Tibial artery (tissue), 4 donors: ENCODE results near the gene PRPF8.
A peak's percentile ranks its signal among the peaks of the same experiment; 100 is the strongest.

Experiments used
- DNase-seq, 2 donors: peaks; one replicate each; pipeline ENCODE4 v3.0.0-alpha.2; 2019
- H3K27ac ChIP-seq, 2 donors: fragments of 200-600 bp; sonication (generic) in 1 of 2; 1 replicate in 1 of 2; 2 replicates in 1 of 2; pipeline ENCODE4 v1.5.1; 2018 to 2019; ENCODE audit warnings: mild to moderate bottlenecking in 1 of 2
- H3K27me3 ChIP-seq, 2 donors: fragments of 200-600 bp; sonication (generic) in 1 of 2; one replicate each; pipeline versions ENCODE4 v1.5.1 to v1.6.0; 2016 to 2019
- H3K36me3 ChIP-seq, 3 donors: fragments of 200-600 bp; sonication (generic) in 2 of 3; one replicate each; pipeline ENCODE4 v1.5.1; 2016 to 2019; ENCODE audit warnings: mild to moderate bottlenecking in 2 of 3
- H3K4me1 ChIP-seq, 4 donors: fragments of 200-600 bp; sonication (generic) in 2 of 4; 1 replicate in 3 of 4; 2 replicates in 1 of 4; pipeline ENCODE4 v1.5.1; 2016 to 2019
- H3K4me3 ChIP-seq, 2 donors: fragments of 200-600 bp; sonication (generic) in 1 of 2; 1 replicate in 1 of 2; 2 replicates in 1 of 2; pipeline ENCODE4 v1.5.1; 2018 to 2019; ENCODE audit warnings: mild to moderate bottlenecking in 2 of 2
- H3K9me3 ChIP-seq, 3 donors: fragments of 200-600 bp; sonication (generic) in 1 of 3; one replicate each; pipeline ENCODE4 v1.5.1; 2016 to 2019
- CTCF ChIP-seq, 2 experiments: fragments of 200-600 bp in 1 of 2; fragments of 450-650 bp in 1 of 2; IDR thresholded peaks; one replicate each; pipeline ENCODE4 v1.5.1; 2017 to 2019; ENCODE audit warnings: antibody characterized with exemption in 2 of 2, mild to moderate bottlenecking in 1 of 2, moderate library complexity in 1 of 2
- intact Hi-C: fragments of 100-400 bp; cut with DNase I; formaldehyde crosslinking; loops from one replicate; pipeline ENCODE4 v1.15.0; 2023; ENCODE audit warnings: low total_unique reads

The PRPF8 gene

GRCh38 chr17:1627982-1628855, 56.4 kb downstream of the PRPF8 start, which contains the start of gene SLC43A2:
Gene SLC43A2 (minus strand): TSS chr17:1628834. CDS start chr17:1627874, 960 bp downstream.
- intact Hi-C loops = loop anchor here (2.0 kb wide), 1 partner anchor 53 kb away; no protein-coding TSS in a partner anchor
- Histone ChIP-seq H3K36me3 (no peaks in the 10 kb centered on the region), H3K27me3 (no peaks in the 10 kb centered on the region), H3K27ac (peak within 1 kb of the TSS; percentile 85 to 87), H3K9me3 (no peaks in the 10 kb centered on the region), H3K4me3 (peak within 1 kb of the TSS; percentile 64 to 79), H3K4me1 (peaks cover 0 to 31% (median 24%) of the 10 kb centered on the region in 4 donors)
- TF ChIP-seq CTCF (IDR thresholded peaks at IDR 0.05) = peak in 1 of 2 experiments; percentile 29
- DNase-seq = peak; percentile 78 to 88

- Histone ChIP-seq H3K27ac (peak overlapping the region; percentile 85 to 87), H3K4me1 (peaks cover 0 to 31% (median 24%) of the 10 kb centered on the region in 4 donors)
- intact Hi-C loops = no loop called here
Measured at GRCh38 chr17:1627182-1627981, 57.3 kb downstream of the PRPF8 start.

GRCh38 chr17:1626333-1626732, 58.3 kb downstream of the PRPF8 start:
- no peak for TF ChIP-seq CTCF (IDR thresholded peaks at IDR 0.05)
- no peaks in the 10 kb centered on the region for H3K27me3 ChIP-seq
- no peak overlapping the region for H3K27ac ChIP-seq
- no peak for DNase-seq
- intact Hi-C loops = no loop called here
- no peak overlapping the region for H3K4me3 ChIP-seq
- no peaks in the 10 kb centered on the region for H3K9me3 ChIP-seq
- H3K36me3 ChIP-seq = peaks cover 0 to 10% (median 3%) of the 10 kb centered on the region in 3 donors
- H3K4me1 ChIP-seq = peaks cover 0 to 31% (median 24%) of the 10 kb centered on the region in 4 donors

More at GRCh38 chr17:1627182-1627981, 57.3 kb downstream of the PRPF8 start:
- peak in 1 of 2 donors; percentile 48 for DNase-seq
- Histone ChIP-seq H3K9me3 (no peaks in the 10 kb centered on the region), H3K36me3 (peaks cover 0 to 4% (median 0%) of the 10 kb centered on the region in 3 donors), H3K27me3 (no peaks in the 10 kb centered on the region), H3K4me3 (peak overlapping the region; percentile 64 to 79)
- TF ChIP-seq CTCF (IDR thresholded peaks at IDR 0.05) = no peak

- H3K27ac ChIP-seq = no peak overlapping the region
- no peak for TF ChIP-seq CTCF (IDR thresholded peaks at IDR 0.05)
- no peak for DNase-seq
- intact Hi-C loops = no loop called here
- H3K4me3 ChIP-seq = no peak overlapping the region
- H3K27me3 ChIP-seq = no peaks in the 10 kb centered on the region
- H3K9me3 ChIP-seq = no peaks in the 10 kb centered on the region
- peaks cover 0 to 10% (median 4%) of the 10 kb centered on the region in 3 donors for H3K36me3 ChIP-seq
- peaks cover 0 to 36% (median 24%) of the 10 kb centered on the region in 4 donors for H3K4me1 ChIP-seq
Measured at GRCh38 chr17:1625581-1625980, 59.1 kb downstream of the PRPF8 start.

GRCh38 chr17:1625053-1625452, 59.6 kb downstream of the PRPF8 start:
- Histone ChIP-seq H3K27ac (no peak overlapping the region), H3K36me3 (peaks cover 0 to 10% (median 4%) of the 10 kb centered on the region in 3 donors), H3K27me3 (no peaks in the 10 kb centered on the region), H3K4me3 (no peak overlapping the region), H3K9me3 (no peaks in the 10 kb centered on the region), H3K4me1 (peaks cover 0 to 36% (median 24%) of the 10 kb centered on the region in 4 donors)
- intact Hi-C loops = no loop called here
- no peak for TF ChIP-seq CTCF (IDR thresholded peaks at IDR 0.05)
- DNase-seq = no peak
